ENCODE measurements around the gene TNFSF15.

DNA sequence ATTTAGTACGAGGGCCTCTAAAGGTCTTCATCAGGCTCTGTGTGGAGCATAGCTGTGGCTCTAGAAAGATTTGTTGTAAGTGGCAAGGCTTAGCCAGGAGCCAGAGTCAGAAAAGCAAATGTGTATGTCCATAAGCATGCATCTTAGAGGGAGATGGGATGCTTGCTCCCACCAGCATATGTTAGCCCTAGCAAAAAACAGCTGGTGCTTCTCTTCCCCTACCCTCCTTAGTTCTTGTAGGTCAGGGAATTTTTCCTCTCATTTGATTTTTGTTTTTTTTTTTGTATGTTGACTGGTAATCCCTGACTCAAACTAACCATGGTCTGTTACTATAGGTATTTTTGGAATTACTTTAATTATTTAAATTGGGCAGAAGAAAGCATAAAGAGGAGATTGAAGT is 7.7 kb downstream of the TNFSF15 start:
- TF ChIP-seq, protein P1, sequence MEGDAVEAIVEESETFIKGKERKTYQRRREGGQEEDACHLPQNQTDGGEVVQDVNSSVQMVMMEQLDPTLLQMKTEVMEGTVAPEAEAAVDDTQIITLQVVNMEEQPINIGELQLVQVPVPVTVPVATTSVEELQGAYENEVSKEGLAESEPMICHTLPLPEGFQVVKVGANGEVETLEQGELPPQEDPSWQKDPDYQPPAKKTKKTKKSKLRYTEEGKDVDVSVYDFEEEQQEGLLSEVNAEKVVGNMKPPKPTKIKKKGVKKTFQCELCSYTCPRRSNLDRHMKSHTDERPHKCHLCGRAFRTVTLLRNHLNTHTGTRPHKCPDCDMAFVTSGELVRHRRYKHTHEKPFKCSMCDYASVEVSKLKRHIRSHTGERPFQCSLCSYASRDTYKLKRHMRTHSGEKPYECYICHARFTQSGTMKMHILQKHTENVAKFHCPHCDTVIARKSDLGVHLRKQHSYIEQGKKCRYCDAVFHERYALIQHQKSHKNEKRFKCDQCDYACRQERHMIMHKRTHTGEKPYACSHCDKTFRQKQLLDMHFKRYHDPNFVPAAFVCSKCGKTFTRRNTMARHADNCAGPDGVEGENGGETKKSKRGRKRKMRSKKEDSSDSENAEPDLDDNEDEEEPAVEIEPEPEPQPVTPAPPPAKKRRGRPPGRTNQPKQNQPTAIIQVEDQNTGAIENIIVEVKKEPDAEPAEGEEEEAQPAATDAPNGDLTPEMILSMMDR (IDR thresholded peaks at IDR 0.05 in 4 of 5, conservative IDR thresholded peaks at IDR 0.05 in 1 of 5) = no peak
- no peak for TF ChIP-seq POLR2A (IDR thresholded peaks at IDR 0.05)
